Measurements from ENCODE around the gene GORASP2.
A peak's percentile ranks its signal among the peaks of the same experiment; 100 is the strongest.

Gene GORASP2

GRCh38 chr2:170972296-170973224 is 43.5 kb downstream of the GORASP2 start:
- H3K4me3 ChIP-seq (ENCODE audit: low read length) = no peak overlapping the region
- no peak for DNase-seq (ENCODE audit: low read depth)
- no peak for TF ChIP-seq CTCF (conservative IDR thresholded peaks at IDR 0.05; ENCODE audit: low read length)

GRCh38 chr2:170973225-170973491 is 44.1 kb downstream of the GORASP2 start:
- peak overlapping the region; percentile 58 for H3K4me3 ChIP-seq (ENCODE audit: low read length)
- DNase-seq (ENCODE audit: low read depth) = no peak

GRCh38 chr2:170973492-170974303 is 44.6 kb downstream of the GORASP2 start:
- TF ChIP-seq CTCF (conservative IDR thresholded peaks at IDR 0.05; ENCODE audit: low read length) = peak; percentile 62
- DNase-seq (ENCODE audit: low read depth) = peak; percentile 65
- peak overlapping the region; percentile 83 for H3K4me3 ChIP-seq (ENCODE audit: low read length)

More at GRCh38 chr2:170973225-170973491, 44.1 kb downstream of the GORASP2 start:
- no peak for TF ChIP-seq CTCF (conservative IDR thresholded peaks at IDR 0.05; ENCODE audit: low read length)

GRCh38 chr2:170974304-170974993 is 45.4 kb downstream of the GORASP2 start:
- TF ChIP-seq CTCF (conservative IDR thresholded peaks at IDR 0.05; ENCODE audit: low read length) = no peak
- DNase-seq (ENCODE audit: low read depth) = peak; percentile 55
- peak overlapping the region; percentile 83 for H3K4me3 ChIP-seq (ENCODE audit: low read length)

- no peak for TF ChIP-seq CTCF (conservative IDR thresholded peaks at IDR 0.05; ENCODE audit: low read length)
- no peak overlapping the region for H3K4me3 ChIP-seq (ENCODE audit: low read length)
- no peak for DNase-seq (ENCODE audit: low read depth)
Measured at GRCh38 chr2:170975127-170975942, 46.3 kb downstream of the GORASP2 start.

GRCh38 chr2:170975943-170976270 is 46.9 kb downstream of the GORASP2 start:
- DNase-seq (ENCODE audit: low read depth) = no peak
- TF ChIP-seq CTCF (conservative IDR thresholded peaks at IDR 0.05; ENCODE audit: low read length) = no peak
- no peak overlapping the region for H3K4me3 ChIP-seq (ENCODE audit: low read length)

Measured in AG10803 (cell line).